GM21737 (cell line): Measurements from ENCODE around the gene BRMS1.
A peak's percentile ranks its signal among the peaks of the same experiment; 100 is the strongest.
"Not testable (repeated sequence)": the region's sequence is repeated elsewhere in the genome, so short reads cannot be mapped to it uniquely, and the experiment has no call there.

Experiments
- ATAC-seq: cut with Tn5 transposase; IDR thresholded peaks from one replicate; pipeline ENCODE4 v1.9.1; 2021; ENCODE audit warnings: mild to moderate bottlenecking, moderate library complexity; ENCODE audit not compliant: unreplicated experiment

The BRMS1 gene

GRCh38 chr11:66344550-66345315 lies at the start of gene BRMS1:
BRMS1 (minus strand) TSS chr11:66345104; CDS start chr11:66342234, 2,870 bp downstream.
- ATAC-seq = peak; percentile 67

GRCh38 chr11:66393954-66394353 lies 49.0 kb upstream of the BRMS1 start:
- no peak for ATAC-seq

GRCh38 chr11:66391322-66391721 lies 46.4 kb upstream of the BRMS1 start:
- ATAC-seq = no peak

GRCh38 chr11:66388780-66389386 lies 44.0 kb upstream of the BRMS1 start:
- no peak for ATAC-seq

- no peak for ATAC-seq
These were observed 41.5 kb upstream of the BRMS1 start for GRCh38 chr11:66386171-66387069.

GRCh38 chr11:66384316-66384715 lies 39.4 kb upstream of the BRMS1 start:
- ATAC-seq = not testable (repeated sequence)

DNA sequence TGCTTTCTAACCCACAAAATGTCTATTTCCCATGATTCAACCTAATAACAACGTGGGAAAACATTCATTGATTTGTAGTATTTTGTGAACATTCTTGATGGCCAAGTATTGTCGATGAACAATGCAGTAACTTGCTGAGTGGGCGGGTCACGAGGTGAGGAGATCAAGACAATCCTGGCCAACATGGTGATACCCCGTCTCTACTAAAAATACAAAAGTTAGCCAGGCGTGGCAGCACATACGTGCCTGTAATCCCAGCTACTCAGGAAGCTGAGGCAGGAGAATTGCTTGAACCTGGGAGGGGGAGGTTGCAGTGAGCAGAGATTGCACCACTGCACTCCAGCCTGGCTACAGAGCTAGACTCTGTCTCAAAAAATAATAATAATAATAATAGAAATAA lies 35.4 kb upstream of the BRMS1 start:
- not testable (repeated sequence) for ATAC-seq

- not testable (repeated sequence) for ATAC-seq
These were observed 28.9 kb upstream of the BRMS1 start for GRCh38 chr11:66373690-66374287.

GRCh38 chr11:66373265-66373664 lies 28.4 kb upstream of the BRMS1 start:
- no peak for ATAC-seq

- ATAC-seq = peak; percentile 65
These were observed 26.9 kb upstream of the BRMS1 start, which contains the start of gene SLC29A2 for GRCh38 chr11:66371627-66372415. SLC29A2 (minus strand) TSS chr11:66371760; CDS start chr11:66371591, 169 bp downstream.

DNA sequence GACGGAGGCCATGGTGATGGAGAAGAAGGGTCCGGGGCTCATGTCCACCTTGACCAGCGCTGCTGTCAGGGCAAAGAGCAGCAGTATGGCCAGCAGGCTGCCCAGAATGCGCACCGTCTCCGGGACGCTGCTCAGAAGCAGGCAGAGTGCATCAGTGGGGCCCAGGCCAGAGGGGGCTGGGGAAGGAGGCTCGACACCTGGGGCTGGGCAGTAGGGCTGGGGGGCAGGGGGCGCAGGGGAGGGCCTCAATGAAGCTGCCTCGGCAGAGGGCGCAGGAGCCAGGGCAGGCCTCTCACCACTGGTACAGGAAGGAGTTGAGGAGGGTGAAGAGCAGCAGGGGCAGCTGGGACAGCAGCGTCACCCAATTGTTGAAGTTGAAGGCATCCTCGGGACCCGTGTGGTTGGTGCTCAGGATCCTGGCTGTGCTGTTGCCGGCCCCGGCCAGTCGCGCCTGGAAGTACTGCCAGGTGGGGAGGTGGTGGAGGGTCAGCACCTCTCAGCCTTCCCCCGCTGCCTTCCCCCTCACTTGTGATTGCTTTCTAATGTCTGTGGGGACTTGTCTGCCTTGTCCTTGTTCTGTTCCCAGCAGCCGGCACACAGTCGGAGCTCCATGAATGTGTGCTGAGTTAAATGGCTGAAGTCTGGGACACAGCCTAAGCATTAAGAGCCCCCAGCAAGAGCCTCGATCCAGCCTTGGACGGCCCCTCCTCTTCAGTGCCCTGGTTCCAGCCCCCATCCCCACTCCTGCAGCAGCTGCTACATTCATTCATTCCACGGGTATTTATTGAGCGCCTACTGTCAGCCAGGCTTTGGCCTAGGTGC lies 24.4 kb upstream of the BRMS1 start:
- no peak for ATAC-seq

DNA sequence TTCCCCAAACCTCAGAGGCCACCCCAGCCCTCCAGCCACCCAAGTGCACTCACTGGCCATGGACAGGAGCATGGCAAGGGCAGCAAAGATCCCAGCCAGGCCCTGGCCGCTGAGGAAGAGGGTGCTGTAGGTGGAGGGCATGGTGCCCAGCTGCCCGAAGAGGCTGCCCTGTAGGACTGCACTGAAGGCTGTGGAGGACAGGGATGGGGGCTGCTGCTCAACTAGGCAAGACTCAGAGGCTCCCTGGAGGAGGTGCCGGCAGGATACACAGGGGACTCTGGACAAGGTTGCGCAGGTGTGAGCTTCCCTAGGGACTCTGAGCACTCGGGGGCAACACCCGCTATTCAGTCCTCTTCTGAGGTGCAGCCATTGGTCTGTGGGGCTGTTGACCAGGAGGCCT lies 23.6 kb upstream of the BRMS1 start:
- no peak for ATAC-seq

DNA sequence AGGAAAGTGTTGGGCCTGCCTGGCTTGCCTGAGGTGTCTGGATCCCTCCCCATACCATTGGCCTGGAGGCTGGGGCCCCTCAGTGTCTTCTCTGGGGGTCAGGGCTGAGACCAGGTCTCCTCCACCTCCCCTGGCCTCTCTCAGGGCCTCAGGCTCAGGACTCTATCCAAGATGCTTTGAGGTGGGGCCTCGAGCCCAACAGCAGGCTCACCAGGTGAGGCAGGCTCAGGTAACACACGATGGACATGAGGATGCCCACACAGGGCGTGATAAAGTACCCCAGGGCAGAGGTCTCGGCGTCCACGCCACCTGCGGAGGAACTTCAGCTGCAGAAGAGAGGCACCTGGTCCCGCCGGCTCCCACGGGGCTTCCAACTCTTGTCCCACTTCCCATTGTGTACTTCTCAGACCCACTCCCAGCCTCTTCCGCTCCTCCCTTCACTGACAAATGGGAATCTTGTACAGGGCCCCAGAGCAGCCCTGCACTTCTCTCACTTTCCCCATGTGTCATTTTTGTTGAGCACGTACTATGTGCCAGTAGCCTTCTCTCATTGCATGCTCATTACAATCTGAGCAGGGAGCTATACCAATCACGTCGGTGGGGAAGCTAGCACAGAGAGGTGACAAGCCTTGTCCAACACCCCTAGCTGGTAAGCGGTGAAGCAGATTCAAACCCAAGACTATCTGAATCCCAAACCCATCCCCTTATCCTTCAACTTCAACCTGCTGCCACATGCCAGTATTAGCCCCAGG lies 22.8 kb upstream of the BRMS1 start:
- ATAC-seq = no peak

DNA sequence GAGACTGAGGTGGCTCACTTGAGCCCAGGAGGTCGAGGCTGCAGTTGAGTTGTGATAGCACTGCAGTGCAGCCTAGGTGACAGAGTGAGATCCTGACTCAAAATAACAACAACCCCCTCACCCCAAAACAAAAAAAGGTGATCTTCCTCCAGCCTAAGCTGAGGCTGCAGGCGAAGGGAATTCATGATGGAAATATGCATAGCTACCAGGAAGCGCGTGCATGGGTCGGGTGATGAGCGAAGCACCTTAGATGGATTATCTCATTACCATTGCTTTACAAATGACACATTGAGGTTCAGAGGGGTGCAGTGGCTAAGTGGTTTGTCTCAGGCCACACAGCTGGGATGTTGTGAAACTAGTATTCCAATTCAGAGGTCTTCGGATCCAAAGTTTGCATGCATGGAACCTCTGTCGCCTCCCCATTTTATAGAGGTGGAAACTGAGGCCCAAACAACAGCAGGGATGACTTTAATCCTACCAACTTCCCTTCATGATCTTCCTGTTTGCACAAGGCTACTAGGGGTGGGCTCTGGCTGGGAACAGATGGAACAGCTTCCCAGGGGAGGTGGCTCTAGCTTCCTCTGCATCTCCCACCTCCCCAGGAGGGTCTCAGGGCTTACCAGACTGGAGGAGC lies 22.1 kb upstream of the BRMS1 start:
- ATAC-seq = no peak

GRCh38 chr11:66365711-66366619 lies 21.1 kb upstream of the BRMS1 start:
- no peak for ATAC-seq

DNA sequence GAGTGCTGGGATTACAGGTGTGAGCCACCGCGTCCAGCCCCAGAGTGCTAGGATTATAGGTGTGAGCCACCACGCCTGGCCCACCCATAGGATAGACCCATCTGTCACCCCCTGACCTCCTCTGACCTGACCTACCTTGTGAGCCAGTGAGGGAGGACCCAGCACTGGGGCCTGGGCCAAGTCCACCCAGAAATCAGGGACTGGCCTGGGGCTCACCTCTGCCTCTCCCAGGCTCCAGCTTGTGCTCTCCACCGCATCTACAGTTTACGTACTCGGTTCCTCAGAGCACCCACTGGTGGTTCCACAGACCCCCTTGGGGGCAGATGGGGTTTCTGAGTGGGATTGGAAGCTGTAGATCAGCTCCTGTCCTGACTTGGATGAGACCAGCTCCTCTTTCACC lies 20.3 kb upstream of the BRMS1 start:
- ATAC-seq = no peak
